Endometrial microvascular endothelial cells (primary cell): ENCODE results near the gene CCNG2. TPM values are rescaled to one million over a fixed set of nuclear protein-coding genes. Genes with fewer than 3 reads are reported as not detected.

Source experiments
- total RNA-seq: library from RNA; depleted of rRNA; stranded (reverse); fragments of >200 nt; gene quantifications from one replicate; pipeline ENCODE4 v1.2.3, GENCODE V29; 2015; ENCODE audit errors: inconsistent ontology term

Gene CCNG2
- total RNA-seq, 1 donor from 2014 or later = 8.5 TPM

Other genes with a start within 250 kb of the CCNG2 start
- 82.8 TPM for gene SEPTIN11, start 207.5 kb upstream of the CCNG2 start, total RNA-seq
- 127 TPM for gene CCNI, start 81.2 kb upstream of the CCNG2 start, total RNA-seq